Spleen (tissue), 11 donors: Measurements from ENCODE around the gene FBLN5. TPM values are rescaled to one million over a fixed set of nuclear protein-coding genes. Genes with fewer than 3 reads are reported as not detected.

ENCODE experiments used
- DNase-seq: peaks from one replicate; pipeline ENCODE4 v3.0.0-alpha.2; 2020
- H3K27ac ChIP-seq, 8 donors: fragments of 200-600 bp; sonication (generic) in 7 of 8; 1 replicate in 4 of 8; 2 replicates in 4 of 8; pipeline versions ENCODE4 v1.5.0 to v1.8.0; 2016 to 2021; ENCODE audit warnings: inconsistent platforms in 4 of 8, mild to moderate bottlenecking in 4 of 8, moderate library complexity in 1 of 8
- H3K27me3 ChIP-seq, 7 donors: fragments of 200-600 bp; sonication (generic) in 6 of 7; replicated peaks in 1 of 7; 1 replicate in 4 of 7; 2 replicates in 3 of 7; pipeline versions ENCODE4 v1.5.0 to v1.8.0; 2016 to 2021; ENCODE audit warnings: inconsistent platforms in 3 of 7, mild to moderate bottlenecking in 1 of 7
- H3K36me3 ChIP-seq, 6 donors: fragments of 200-600 bp; sonication (generic) in 5 of 6; 1 replicate in 4 of 6; 2 replicates in 2 of 6; pipeline versions ENCODE4 v1.5.0 to v1.8.0; 2016 to 2021; ENCODE audit warnings: inconsistent platforms in 2 of 6
- H3K4me1 ChIP-seq, 6 donors: fragments of 200-600 bp; sonication (generic) in 5 of 6; 1 replicate in 3 of 6; 2 replicates in 3 of 6; pipeline versions ENCODE4 v1.5.0 to v1.8.0; 2016 to 2021; ENCODE audit warnings: inconsistent platforms in 3 of 6
- H3K4me3 ChIP-seq, 8 donors: fragments of 200-600 bp; sonication (generic) in 7 of 8; 1 replicate in 4 of 8; 2 replicates in 4 of 8; pipeline versions ENCODE4 v1.5.0 to v1.8.0; 2016 to 2021; ENCODE audit warnings: inconsistent platforms in 4 of 8, mild to moderate bottlenecking in 4 of 8, moderate library complexity in 2 of 8
- H3K9me3 ChIP-seq, 8 donors: fragments of 200-600 bp; sonication (generic) in 7 of 8; 1 replicate in 4 of 8; 2 replicates in 4 of 8; pipeline versions ENCODE4 v1.5.0 to v1.8.0; 2016 to 2021; ENCODE audit warnings: inconsistent platforms in 4 of 8
- POLR2A ChIP-seq, 3 donors: fragments of 450-650 bp; IDR thresholded peaks; one replicate each; pipeline ENCODE4 v1.5.1; 2017; ENCODE audit warnings: antibody characterized with exemption in 3 of 3, mild to moderate bottlenecking in 1 of 3
- POLR2AphosphoS5 ChIP-seq, 3 donors: sonication (generic); formaldehyde crosslinking; IDR thresholded peaks; one replicate each; pipeline ENCODE4 v1.5.1; 2017; ENCODE audit warnings: antibody characterized with exemption in 3 of 3
- WGBS, 5 donors: extraction: QIAGEN DNeasy Blood & Tissue Kit in 3 of 5; methylation state at CpG; one replicate each; pipeline versions ENCODE4 v1.1.5 to v1.1.7; 2013 to 2018; 5-methylcytosine and 5-hydroxymethylcytosine counted together
- intact Hi-C: fragments of 100-400 bp; cut with DNase I; formaldehyde crosslinking; loops from one replicate; pipeline ENCODE4 v1.15.0; 2023; ENCODE audit warnings: low total_unique reads
- polyA plus RNA-seq, 3 donors: library from polyadenylated mRNA; stranded (reverse); fragments of 200-250 nt; gene quantifications; one replicate each; pipeline ENCODE4 v1.2.1, GENCODE V29; 2013
- total RNA-seq, 7 donors: library from RNA; depleted of rRNA in 3 of 7; stranded (reverse); fragments of >200 nt in 3 of 7; fragmentation: NEBNext Ultra II Directional in 4 of 7; extraction: Animal tissue kit (Norgen Biotek cat#: 25700) in 4 of 7; gene quantifications; one replicate each; pipeline versions ENCODE4 v1.1.0 to v1.2.1, GENCODE V29; 2016 to 2021
- TF ChIP-seq, protein P1 (sequence below), 11 experiments: fragments of 200-600 bp in 7 of 11; fragments of 450-650 bp in 4 of 11; sonication (generic) in 4 of 11; IDR thresholded peaks in 8 of 11; conservative IDR thresholded peaks in 3 of 11; 1 replicate in 7 of 11; 2 replicates in 4 of 11; pipeline versions ENCODE4 v1.4.0 to v1.8.0; 2016 to 2021; ENCODE audit warnings: antibody characterized with exemption in 11 of 11, inconsistent platforms in 4 of 11, mild to moderate bottlenecking in 1 of 11
- donor health status: healthy with polysubstance abuse.
- donor health status: DM: no; HTN: no; CAD: no; lungs with moderate emphysema.
- donor health status: DM: no; HTN: no; CAD: no.
- donor health status: Bipolar disorder and iron deficiency.
- donor health status: healthy.
- donor health status: DM: no; HTN: no; CAD: no.
- donor health status: DM: yes; HTN: yes; CAD: no.

FBLN5 gene
- total and polyA plus RNA-seq, 10 donors = 26.4 to 396 (median 102) TPM

- DNase-seq = no peak
- Histone ChIP-seq H3K27ac (peak overlapping the region in 4 of 8 donors; percentile 29 to 87 (median 66)), H3K9me3 (no peaks in the 10 kb centered on the region), H3K4me3 (no peak overlapping the region), H3K27me3 (no peaks in the 10 kb centered on the region), H3K4me1 (peaks cover 8 to 87% (median 38%) of the 10 kb centered on the region in 6 donors), H3K36me3 (no peaks in the 10 kb centered on the region)
- TF ChIP-seq POLR2A (IDR thresholded peaks at IDR 0.05) (no peak), POLR2AphosphoS5 (IDR thresholded peaks at IDR 0.05) (no peak)
- TF ChIP-seq, protein P1, sequence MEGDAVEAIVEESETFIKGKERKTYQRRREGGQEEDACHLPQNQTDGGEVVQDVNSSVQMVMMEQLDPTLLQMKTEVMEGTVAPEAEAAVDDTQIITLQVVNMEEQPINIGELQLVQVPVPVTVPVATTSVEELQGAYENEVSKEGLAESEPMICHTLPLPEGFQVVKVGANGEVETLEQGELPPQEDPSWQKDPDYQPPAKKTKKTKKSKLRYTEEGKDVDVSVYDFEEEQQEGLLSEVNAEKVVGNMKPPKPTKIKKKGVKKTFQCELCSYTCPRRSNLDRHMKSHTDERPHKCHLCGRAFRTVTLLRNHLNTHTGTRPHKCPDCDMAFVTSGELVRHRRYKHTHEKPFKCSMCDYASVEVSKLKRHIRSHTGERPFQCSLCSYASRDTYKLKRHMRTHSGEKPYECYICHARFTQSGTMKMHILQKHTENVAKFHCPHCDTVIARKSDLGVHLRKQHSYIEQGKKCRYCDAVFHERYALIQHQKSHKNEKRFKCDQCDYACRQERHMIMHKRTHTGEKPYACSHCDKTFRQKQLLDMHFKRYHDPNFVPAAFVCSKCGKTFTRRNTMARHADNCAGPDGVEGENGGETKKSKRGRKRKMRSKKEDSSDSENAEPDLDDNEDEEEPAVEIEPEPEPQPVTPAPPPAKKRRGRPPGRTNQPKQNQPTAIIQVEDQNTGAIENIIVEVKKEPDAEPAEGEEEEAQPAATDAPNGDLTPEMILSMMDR (IDR thresholded peaks at IDR 0.05 in 8 of 11, conservative IDR thresholded peaks at IDR 0.05 in 3 of 11) = no peak
- intact Hi-C loops = no loop called here
Observed at GRCh38 chr14:91860238-91860637, 87.3 kb downstream of the FBLN5 start.

GRCh38 chr14:91858536-91859275, 88.8 kb downstream of the FBLN5 start:
- H3K36me3 ChIP-seq = no peaks in the 10 kb centered on the region
- peaks cover 10 to 93% (median 47%) of the 10 kb centered on the region in 6 donors for H3K4me1 ChIP-seq
- peak overlapping the region in 3 of 8 donors; percentile 18 to 41 (median 26) for H3K27ac ChIP-seq
- DNase-seq = no peak
- no peak overlapping the region for H3K4me3 ChIP-seq
- TF ChIP-seq POLR2A (IDR thresholded peaks at IDR 0.05) = no peak
- TF ChIP-seq POLR2AphosphoS5 (IDR thresholded peaks at IDR 0.05) = no peak
- TF ChIP-seq, protein P1 (IDR thresholded peaks at IDR 0.05 in 8 of 11, conservative IDR thresholded peaks at IDR 0.05 in 3 of 11) = no peak
- intact Hi-C loops = no loop called here
- H3K27me3 ChIP-seq = no peaks in the 10 kb centered on the region
- 39 to 48% (median 43%) methylated on average over 8 of the region's 8 CpGs for WGBS, 5 donors
- no peaks in the 10 kb centered on the region for H3K9me3 ChIP-seq

GRCh38 chr14:91857614-91858013, 89.9 kb downstream of the FBLN5 start:
- no peak overlapping the region for H3K27ac ChIP-seq
- H3K36me3 ChIP-seq = no peaks in the 10 kb centered on the region
- H3K4me1 ChIP-seq = peaks cover 7 to 91% (median 41%) of the 10 kb centered on the region in 6 donors
- TF ChIP-seq POLR2AphosphoS5 (IDR thresholded peaks at IDR 0.05) (no peak), POLR2A (IDR thresholded peaks at IDR 0.05) (no peak)
- TF ChIP-seq, protein P1 (IDR thresholded peaks at IDR 0.05 in 8 of 11, conservative IDR thresholded peaks at IDR 0.05 in 3 of 11) = no peak
- no peak for DNase-seq
- no peak overlapping the region for H3K4me3 ChIP-seq
- no peaks in the 10 kb centered on the region for H3K27me3 ChIP-seq
- H3K9me3 ChIP-seq = no peaks in the 10 kb centered on the region
- 95 to 98% (median 97%) methylated on average over 2 of the region's 2 CpGs for WGBS, 5 donors
- intact Hi-C loops = no loop called here

GRCh38 chr14:91854327-91854934, 93.1 kb downstream of the FBLN5 start:
- intact Hi-C loops = no loop called here
- H3K27ac ChIP-seq = peak overlapping the region in 4 of 8 donors; percentile 9 to 37 (median 30)

More at GRCh38 chr14:91854327-91854934, 93.1 kb downstream of the FBLN5 start:
- Histone ChIP-seq H3K36me3 (peaks cover 0 to 7% (median 0%) of the 10 kb centered on the region in 6 donors), H3K9me3 (no peaks in the 10 kb centered on the region), H3K27me3 (no peaks in the 10 kb centered on the region), H3K4me3 (no peak overlapping the region), H3K4me1 (peaks cover 6 to 75% (median 27%) of the 10 kb centered on the region in 6 donors)
- no peak for DNase-seq
- no peak for TF ChIP-seq POLR2A (IDR thresholded peaks at IDR 0.05)
- TF ChIP-seq POLR2AphosphoS5 (IDR thresholded peaks at IDR 0.05) = no peak
- TF ChIP-seq, protein P1 (IDR thresholded peaks at IDR 0.05 in 8 of 11, conservative IDR thresholded peaks at IDR 0.05 in 3 of 11) = no peak
- 61 to 82% (median 77%) methylated on average over 2 of the region's 2 CpGs for WGBS, 5 donors
